CD4-positive, alpha-beta T cell treated with Interleukin-17A for 1 hour (primary cell): ENCODE data around the gene HEPHL1.
"Not testable (repeated sequence)": the region's sequence is repeated elsewhere in the genome, so short reads cannot be mapped to it uniquely, and the experiment has no call there.

Experiments
- DNase-seq: peaks from one replicate; pipeline ENCODE4 v3.0.0-alpha.2; 2020

HEPHL1 gene

GRCh38 chr11:94089341-94089740 lies 68.2 kb downstream of the HEPHL1 start:
- DNase-seq, result no peak

- DNase-seq, result no peak
These were observed 69.2 kb downstream of the HEPHL1 start for GRCh38 chr11:94090401-94090800.

- no peak for DNase-seq
These were observed 69.9 kb downstream of the HEPHL1 start for GRCh38 chr11:94091091-94091490.

GRCh38 chr11:94100253-94100652 lies 79.1 kb downstream of the HEPHL1 start:
- DNase-seq, result no peak

- no peak for DNase-seq
These were observed 82.3 kb downstream of the HEPHL1 start for GRCh38 chr11:94103471-94103870.

- no peak for DNase-seq
These were observed 83.6 kb downstream of the HEPHL1 start for GRCh38 chr11:94104734-94105133.

GRCh38 chr11:94106716-94107115 lies 85.6 kb downstream of the HEPHL1 start:
- DNase-seq, result no peak

- no peak for DNase-seq
These were observed 86.2 kb downstream of the HEPHL1 start for GRCh38 chr11:94107363-94107762.

GRCh38 chr11:94111241-94111640 lies 90.1 kb downstream of the HEPHL1 start:
- DNase-seq, result no peak

GRCh38 chr11:94111660-94112059 lies 90.5 kb downstream of the HEPHL1 start:
- DNase-seq, result no peak

- no peak for DNase-seq
These were observed 91.2 kb downstream of the HEPHL1 start for GRCh38 chr11:94112206-94112953.

GRCh38 chr11:94117197-94117574 lies 96.0 kb downstream of the HEPHL1 start:
- no peak for DNase-seq

GRCh38 chr11:94117871-94118270 lies 96.7 kb downstream of the HEPHL1 start:
- DNase-seq, result no peak

- not testable (repeated sequence) for DNase-seq
These were observed 98.5 kb downstream of the HEPHL1 start for GRCh38 chr11:94119676-94120075.

- DNase-seq, result not testable (repeated sequence)
These were observed 99.4 kb downstream of the HEPHL1 start for GRCh38 chr11:94120516-94120915.

GRCh38 chr11:94120946-94121345 lies 99.8 kb downstream of the HEPHL1 start:
- DNase-seq, result no peak

- DNase-seq, result no peak
These were observed 104.4 kb downstream of the HEPHL1 start for GRCh38 chr11:94125407-94126115.

GRCh38 chr11:94127638-94128037 lies 106.5 kb downstream of the HEPHL1 start:
- no peak for DNase-seq

GRCh38 chr11:94128291-94128745 lies 107.2 kb downstream of the HEPHL1 start:
- no peak for DNase-seq

GRCh38 chr11:94128746-94129511 lies 107.8 kb downstream of the HEPHL1 start, which contains the start of gene PANX1:
Gene PANX1, plus strand, starts transcription at chr11:94128841. Its CDS starts 472 bp downstream, at chr11:94129313.
- peak; percentile 75 for DNase-seq

GRCh38 chr11:94129512-94130297 lies 108.6 kb downstream of the HEPHL1 start:
- peak; percentile 20 for DNase-seq

GRCh38 chr11:94130298-94131046 lies 109.3 kb downstream of the HEPHL1 start:
- DNase-seq, result no peak
